HepG2 (cell line): ENCODE measurements around the gene NDUFS7. TPM values are rescaled to one million over a fixed set of nuclear protein-coding genes. Genes with fewer than 3 reads are reported as not detected.
A peak's percentile ranks its signal among the peaks of the same experiment; 100 is the strongest.

Source experiments
- GLMP ChIP-seq: sonication (generic); formaldehyde crosslinking; IDR thresholded peaks from 2 replicates; pipeline ENCODE4 v1.9.0; 2021; ENCODE audit warnings: missing genetic modification reagents, mild to moderate bottlenecking, borderline replicate concordance
- ISX ChIP-seq: sonication (generic); formaldehyde crosslinking; conservative IDR thresholded peaks from 2 replicates; pipeline ENCODE4 v1.5.0; 2020; ENCODE audit warnings: missing genetic modification reagents
- JUN ChIP-seq: sonication (generic); formaldehyde crosslinking; IDR thresholded peaks from 2 replicates; pipeline ENCODE4 v1.4.0; 2020; ENCODE audit warnings: mild to moderate bottlenecking, missing genetic modification reagents
- KIAA2018 ChIP-seq: sonication (generic); formaldehyde crosslinking; IDR thresholded peaks from 2 replicates; pipeline ENCODE4 v1.5.0; 2020; ENCODE audit warnings: mild to moderate bottlenecking, missing genetic modification reagents, borderline replicate concordance
- PRDM4 ChIP-seq: sonication (generic); formaldehyde crosslinking; IDR thresholded peaks from 2 replicates; pipeline ENCODE4 v1.9.0; 2021; ENCODE audit warnings: missing genetic modification reagents, borderline replicate concordance
- SNAPC4 ChIP-seq: sonication (generic); formaldehyde crosslinking; IDR thresholded peaks from 2 replicates; pipeline ENCODE4 v1.4.0; 2020; ENCODE audit warnings: mild to moderate bottlenecking, missing genetic modification reagents
- SRY ChIP-seq: sonication (generic); formaldehyde crosslinking; IDR thresholded peaks from 2 replicates; pipeline ENCODE4 v1.8.0; 2022; ENCODE audit warnings: mild to moderate bottlenecking, missing genetic modification reagents
- ZFP36 ChIP-seq: fragments of 150-350 bp; IDR thresholded peaks from 2 replicates; pipeline ENCODE4 v1.6.1; 2018; ENCODE audit warnings: borderline replicate concordance, low read length, low read depth; ENCODE audit not compliant: partially characterized antibody
- ZNF557 ChIP-seq: sonication (generic); formaldehyde crosslinking; IDR thresholded peaks from 2 replicates; pipeline ENCODE4 v1.4.0; 2020; ENCODE audit warnings: missing genetic modification reagents
- polyA plus RNA-seq, 8 experiments: library from polyadenylated mRNA; depleted of rRNA in 3 of 8; stranded (reverse) in 7 of 8; unstranded in 1 of 8; fragments of >200 nt; fragmentation: Illumina TruSeq in 4 of 8; extraction: Trizol in 4 of 8; gene quantifications; 2 replicates each; pipeline versions ENCODE4 v1.2.1 to v1.2.3, GENCODE V29; 2011 to 2016; ENCODE audit warnings: low read depth in 4 of 8, missing spikeins in 1 of 8, mixed read lengths in 1 of 8; ENCODE audit not compliant: insufficient read depth in 1 of 8
- total RNA-seq, 5 experiments: library from RNA; depleted of rRNA; stranded (reverse); fragments of >200 nt; fragmentation: Illumina TruSeq; extraction: Trizol; gene quantifications; 2 replicates each; pipeline ENCODE4 v1.2.3, GENCODE V29; 2016; ENCODE audit warnings: low read depth in 1 of 5

Gene NDUFS7
- total and polyA plus RNA-seq, 2 of the 13 experiments (the other 11 are each of a cell fraction or from before 2014, with no cell fraction given): 34.3 to 66.9 TPM

GRCh38 chr19:1438035-1438932, 54.6 kb downstream of the NDUFS7 start, which contains the start of gene RPS15 (continued):
- TF ChIP-seq KIAA2018 (CRISPR knock-in tag) (0 out of 2 replicates have a peak, but pooled peaks have one; percentile 93), GLMP (CRISPR knock-in tag) (no peak), SRY (CRISPR knock-in tag) (peak; percentile 82; the same call in 1 of the 2 replicates), SNAPC4 (peak; percentile 76; the same call in 1 of the 2 replicates), PRDM4 (no peak; the same call in 1 of the 2 replicates), ZFP36 (no peak), ISX (CRISPR knock-in tag) (peak; percentile 82; the same call in 1 of the 2 replicates), ZNF557 (0 out of 2 replicates have a peak, but pooled peaks have one; percentile 58), JUN (CRISPR knock-in tag) (peak; percentile 39; the same call in 1 of the 2 replicates)
